ENCODE results near the gene CD38.

CD38 gene

DNA sequence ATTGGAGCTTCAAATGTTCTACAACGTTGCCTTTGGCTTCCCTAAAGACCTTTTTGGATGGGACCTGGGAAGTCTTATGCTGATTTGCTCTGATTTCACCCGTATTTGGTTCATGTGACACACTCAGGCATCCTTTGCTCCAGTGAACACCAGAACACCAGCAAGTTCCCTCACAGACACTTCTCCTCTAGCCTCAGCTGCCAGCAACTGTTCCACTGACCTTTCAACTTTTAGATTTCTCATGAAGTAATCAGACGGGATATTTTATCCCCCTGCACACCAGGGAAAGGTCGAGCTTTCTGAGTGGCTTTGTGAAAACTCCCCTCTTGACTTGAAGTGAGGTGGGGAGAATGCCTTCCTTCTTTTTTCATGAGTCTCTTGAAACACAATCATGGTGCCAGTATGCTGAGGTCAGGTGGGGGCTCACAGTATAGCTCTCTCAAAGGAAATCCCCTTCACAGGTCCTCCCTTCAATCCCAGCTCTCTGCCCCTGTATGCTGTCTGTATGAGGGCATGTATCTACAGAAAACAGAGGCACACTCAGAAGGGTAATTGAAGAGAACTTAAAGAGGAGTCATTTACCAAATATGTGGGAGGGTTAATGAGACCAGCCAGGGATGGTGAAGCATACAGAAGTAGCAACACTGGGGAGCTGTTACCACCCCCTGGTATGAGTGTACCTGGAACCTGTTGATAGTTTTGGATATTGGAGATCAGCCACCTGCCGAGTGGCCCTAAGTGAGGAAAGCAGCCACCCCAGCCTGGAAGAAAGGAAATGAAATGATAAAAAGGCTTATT is 97.7 kb downstream of the CD38 start:
- H3K36me3 ChIP-seq (ENCODE audit: control insufficient read depth in 1 of 2, insufficient read depth in 2 of 2, low read length in 2 of 2), result no peaks in the 10 kb centered on the region
- H3K9ac ChIP-seq (ENCODE audit: low read depth in 1 of 2, low read length in 2 of 2), result no peak overlapping the region
- H3K9me3 ChIP-seq (ENCODE audit: control insufficient read depth in 1 of 2, low read length in 2 of 2), result no peaks in the 10 kb centered on the region
- no peak overlapping the region for H3K4me3 ChIP-seq (ENCODE audit: low read depth in 1 of 2, low read length in 2 of 2)
- H3K27me3 ChIP-seq (ENCODE audit: control insufficient read depth in 1 of 2, insufficient read depth in 2 of 2, low read length in 2 of 2), result no peaks in the 10 kb centered on the region
- no peak overlapping the region for H3K27ac ChIP-seq (ENCODE audit: low read depth, low read length)
- no peaks in the 10 kb centered on the region for H3K4me1 ChIP-seq (ENCODE audit: control insufficient read depth in 1 of 2, insufficient read depth in 2 of 2, low read length in 2 of 2)

DNA sequence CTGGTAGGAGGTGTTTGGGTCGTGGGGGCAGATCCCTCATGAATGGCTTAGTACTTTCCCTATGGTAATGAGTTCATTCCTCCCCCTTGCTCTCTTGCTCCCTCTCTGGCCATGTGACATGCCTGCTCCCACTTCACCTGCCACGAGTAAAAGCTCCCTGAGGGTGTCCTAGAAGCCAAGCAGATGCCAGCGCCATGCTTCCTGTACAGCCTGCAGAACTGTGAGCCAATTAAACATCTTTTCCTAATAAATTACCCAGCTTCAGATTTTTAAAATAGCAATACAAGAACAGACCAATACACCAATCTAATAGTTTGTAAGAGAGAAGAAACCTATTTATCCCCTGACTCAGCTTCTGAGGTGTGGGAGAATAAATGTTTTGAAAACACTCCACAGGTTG is 99.9 kb downstream of the CD38 start:
- Histone ChIP-seq H3K36me3 (ENCODE audit: control insufficient read depth in 1 of 2, insufficient read depth in 2 of 2, low read length in 2 of 2) (no peaks in the 10 kb centered on the region), H3K27ac (ENCODE audit: low read depth, low read length) (no peak overlapping the region), H3K9ac (ENCODE audit: low read depth in 1 of 2, low read length in 2 of 2) (no peak overlapping the region), H3K4me3 (ENCODE audit: low read depth in 1 of 2, low read length in 2 of 2) (no peak overlapping the region), H3K27me3 (ENCODE audit: control insufficient read depth in 1 of 2, insufficient read depth in 2 of 2, low read length in 2 of 2) (no peaks in the 10 kb centered on the region), H3K9me3 (ENCODE audit: control insufficient read depth in 1 of 2, low read length in 2 of 2) (no peaks in the 10 kb centered on the region), H3K4me1 (ENCODE audit: control insufficient read depth in 1 of 2, insufficient read depth in 2 of 2, low read length in 2 of 2) (no peaks in the 10 kb centered on the region)

DNA sequence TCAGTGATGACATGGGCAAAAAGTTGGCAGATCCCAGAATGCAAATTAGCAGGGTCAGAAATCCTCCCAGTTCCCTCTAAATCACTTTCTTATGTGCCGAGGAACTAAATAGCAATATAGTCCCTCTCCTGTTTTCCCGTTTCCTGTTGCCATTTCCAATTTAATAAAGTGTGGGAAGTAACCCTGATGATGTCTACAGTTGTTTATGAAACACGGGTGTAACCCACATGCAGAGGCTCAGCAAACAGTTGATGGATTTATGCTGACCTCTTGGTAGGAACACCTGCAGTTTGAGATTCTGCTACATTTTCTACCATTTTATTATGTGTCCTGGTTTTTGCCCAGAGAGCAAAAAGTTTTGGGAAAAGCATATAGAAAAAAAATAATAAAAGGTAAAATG is 103.7 kb downstream of the CD38 start:
- Histone ChIP-seq H3K4me3 (ENCODE audit: low read depth in 1 of 2, low read length in 2 of 2) (no peak overlapping the region), H3K36me3 (ENCODE audit: control insufficient read depth in 1 of 2, insufficient read depth in 2 of 2, low read length in 2 of 2) (no peaks in the 10 kb centered on the region), H3K9me3 (ENCODE audit: control insufficient read depth in 1 of 2, low read length in 2 of 2) (no peaks in the 10 kb centered on the region)

GRCh38 chr4:15882675-15883086 is 104.6 kb downstream of the CD38 start:
- no peak overlapping the region for H3K9ac ChIP-seq (ENCODE audit: low read depth in 1 of 2, low read length in 2 of 2)
- H3K9me3 ChIP-seq (ENCODE audit: control insufficient read depth in 1 of 2, low read length in 2 of 2), result no peaks in the 10 kb centered on the region
- H3K27ac ChIP-seq (ENCODE audit: low read depth, low read length), result no peak overlapping the region
- H3K4me3 ChIP-seq (ENCODE audit: low read depth in 1 of 2, low read length in 2 of 2), result no peak overlapping the region
- no peaks in the 10 kb centered on the region for H3K27me3 ChIP-seq (ENCODE audit: control insufficient read depth in 1 of 2, insufficient read depth in 2 of 2, low read length in 2 of 2)
- no peaks in the 10 kb centered on the region for H3K36me3 ChIP-seq (ENCODE audit: control insufficient read depth in 1 of 2, insufficient read depth in 2 of 2, low read length in 2 of 2)
- H3K4me1 ChIP-seq (ENCODE audit: control insufficient read depth in 1 of 2, insufficient read depth in 2 of 2, low read length in 2 of 2), result no peaks in the 10 kb centered on the region

More for the DNA sequence above, 103.7 kb downstream of the CD38 start:
- Histone ChIP-seq H3K27ac (ENCODE audit: low read depth, low read length) (no peak overlapping the region), H3K27me3 (ENCODE audit: control insufficient read depth in 1 of 2, insufficient read depth in 2 of 2, low read length in 2 of 2) (no peaks in the 10 kb centered on the region), H3K9ac (ENCODE audit: low read depth in 1 of 2, low read length in 2 of 2) (no peak overlapping the region), H3K4me1 (ENCODE audit: control insufficient read depth in 1 of 2, insufficient read depth in 2 of 2, low read length in 2 of 2) (no peaks in the 10 kb centered on the region)

DNA sequence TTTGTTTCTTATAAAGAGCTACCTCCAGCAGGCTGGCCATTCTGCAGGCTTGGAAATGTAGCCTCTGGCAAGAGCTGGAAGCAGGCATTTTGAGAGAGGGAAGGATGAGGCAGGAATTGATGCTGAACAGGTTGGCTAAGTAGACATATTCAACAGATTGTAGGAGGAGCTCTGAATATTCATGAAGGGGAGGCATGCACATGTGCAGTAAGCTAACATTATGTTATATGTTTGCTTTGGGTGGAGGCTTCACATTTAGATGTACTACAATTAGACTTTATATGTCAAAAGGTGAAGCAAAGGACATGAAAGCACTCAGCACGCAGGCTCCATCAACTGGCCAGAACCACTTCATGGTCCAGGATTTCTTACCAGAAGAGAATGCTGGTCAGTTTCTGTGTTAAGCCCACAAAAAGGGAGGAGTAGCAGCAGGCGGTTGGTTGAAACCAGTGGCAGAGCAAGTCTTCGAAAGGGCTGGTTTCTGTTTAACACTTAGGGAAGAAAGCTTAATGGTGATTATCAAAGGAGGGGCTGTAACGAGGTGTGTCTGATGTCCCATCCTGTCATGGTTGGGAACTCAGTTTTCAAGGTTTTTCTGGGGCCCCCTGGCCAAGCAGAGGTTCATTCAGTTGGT is 105.6 kb downstream of the CD38 start:
- no peak overlapping the region for H3K27ac ChIP-seq (ENCODE audit: low read depth, low read length)
- no peaks in the 10 kb centered on the region for H3K27me3 ChIP-seq (ENCODE audit: control insufficient read depth in 1 of 2, insufficient read depth in 2 of 2, low read length in 2 of 2)
- no peaks in the 10 kb centered on the region for H3K9me3 ChIP-seq (ENCODE audit: control insufficient read depth in 1 of 2, low read length in 2 of 2)
- H3K4me1 ChIP-seq (ENCODE audit: control insufficient read depth in 1 of 2, insufficient read depth in 2 of 2, low read length in 2 of 2), result no peaks in the 10 kb centered on the region
- no peak overlapping the region for H3K4me3 ChIP-seq (ENCODE audit: low read depth in 1 of 2, low read length in 2 of 2)
- no peak overlapping the region for H3K9ac ChIP-seq (ENCODE audit: low read depth in 1 of 2, low read length in 2 of 2)
- H3K36me3 ChIP-seq (ENCODE audit: control insufficient read depth in 1 of 2, insufficient read depth in 2 of 2, low read length in 2 of 2), result no peaks in the 10 kb centered on the region

DNA sequence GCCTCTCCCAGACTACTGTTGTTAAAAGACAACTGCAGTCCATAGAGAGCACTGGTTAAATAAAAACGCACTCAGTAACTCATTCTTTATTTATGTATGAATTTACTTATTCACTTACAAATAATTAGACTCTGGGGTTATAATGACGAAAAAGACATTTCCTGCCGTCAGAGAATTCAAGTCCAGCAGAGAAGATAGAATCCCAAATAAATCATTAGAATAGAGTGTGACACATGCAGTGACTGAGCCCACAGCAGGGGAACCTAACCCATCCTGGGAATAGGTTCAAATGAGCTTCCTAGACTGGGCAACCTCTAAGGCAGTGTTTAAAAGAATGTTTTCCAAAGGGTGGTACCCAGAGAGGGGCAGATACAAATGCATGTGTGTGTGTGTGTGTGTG is 106.5 kb downstream of the CD38 start:
- no peaks in the 10 kb centered on the region for H3K9me3 ChIP-seq (ENCODE audit: control insufficient read depth in 1 of 2, low read length in 2 of 2)
- no peak overlapping the region for H3K27ac ChIP-seq (ENCODE audit: low read depth, low read length)
- H3K9ac ChIP-seq (ENCODE audit: low read depth in 1 of 2, low read length in 2 of 2), result no peak overlapping the region
- H3K4me1 ChIP-seq (ENCODE audit: control insufficient read depth in 1 of 2, insufficient read depth in 2 of 2, low read length in 2 of 2), result no peaks in the 10 kb centered on the region
- H3K36me3 ChIP-seq (ENCODE audit: control insufficient read depth in 1 of 2, insufficient read depth in 2 of 2, low read length in 2 of 2), result no peaks in the 10 kb centered on the region
- H3K27me3 ChIP-seq (ENCODE audit: control insufficient read depth in 1 of 2, insufficient read depth in 2 of 2, low read length in 2 of 2), result no peaks in the 10 kb centered on the region
- no peak overlapping the region for H3K4me3 ChIP-seq (ENCODE audit: low read depth in 1 of 2, low read length in 2 of 2)

- H3K36me3 ChIP-seq (ENCODE audit: control insufficient read depth in 1 of 2, insufficient read depth in 2 of 2, low read length in 2 of 2), result no peaks in the 10 kb centered on the region
- no peaks in the 10 kb centered on the region for H3K27me3 ChIP-seq (ENCODE audit: control insufficient read depth in 1 of 2, insufficient read depth in 2 of 2, low read length in 2 of 2)
- no peak overlapping the region for H3K4me3 ChIP-seq (ENCODE audit: low read depth in 1 of 2, low read length in 2 of 2)
- H3K9me3 ChIP-seq (ENCODE audit: control insufficient read depth in 1 of 2, low read length in 2 of 2), result no peaks in the 10 kb centered on the region
- no peak overlapping the region for H3K27ac ChIP-seq (ENCODE audit: low read depth, low read length)
- no peak overlapping the region for H3K9ac ChIP-seq (ENCODE audit: low read depth in 1 of 2, low read length in 2 of 2)
- H3K4me1 ChIP-seq (ENCODE audit: control insufficient read depth in 1 of 2, insufficient read depth in 2 of 2, low read length in 2 of 2), result no peaks in the 10 kb centered on the region
Observed at GRCh38 chr4:15885422-15885821, 107.3 kb downstream of the CD38 start.

- Histone ChIP-seq H3K36me3 (ENCODE audit: control insufficient read depth in 1 of 2, insufficient read depth in 2 of 2, low read length in 2 of 2) (no peaks in the 10 kb centered on the region), H3K9me3 (ENCODE audit: control insufficient read depth in 1 of 2, low read length in 2 of 2) (no peaks in the 10 kb centered on the region), H3K4me1 (ENCODE audit: control insufficient read depth in 1 of 2, insufficient read depth in 2 of 2, low read length in 2 of 2) (no peaks in the 10 kb centered on the region), H3K9ac (ENCODE audit: low read depth in 1 of 2, low read length in 2 of 2) (no peak overlapping the region), H3K4me3 (ENCODE audit: low read depth in 1 of 2, low read length in 2 of 2) (no peak overlapping the region), H3K27ac (ENCODE audit: low read depth, low read length) (no peak overlapping the region), H3K27me3 (ENCODE audit: control insufficient read depth in 1 of 2, insufficient read depth in 2 of 2, low read length in 2 of 2) (no peaks in the 10 kb centered on the region)
Observed at GRCh38 chr4:15888515-15888914, 110.4 kb downstream of the CD38 start.

- H3K9ac ChIP-seq (ENCODE audit: low read depth in 1 of 2, low read length in 2 of 2), result no peak overlapping the region
- no peak overlapping the region for H3K27ac ChIP-seq (ENCODE audit: low read depth, low read length)
- H3K36me3 ChIP-seq (ENCODE audit: control insufficient read depth in 1 of 2, insufficient read depth in 2 of 2, low read length in 2 of 2), result no peaks in the 10 kb centered on the region
- no peaks in the 10 kb centered on the region for H3K27me3 ChIP-seq (ENCODE audit: control insufficient read depth in 1 of 2, insufficient read depth in 2 of 2, low read length in 2 of 2)
- no peak overlapping the region for H3K4me3 ChIP-seq (ENCODE audit: low read depth in 1 of 2, low read length in 2 of 2)
- no peaks in the 10 kb centered on the region for H3K9me3 ChIP-seq (ENCODE audit: control insufficient read depth in 1 of 2, low read length in 2 of 2)
- H3K4me1 ChIP-seq (ENCODE audit: control insufficient read depth in 1 of 2, insufficient read depth in 2 of 2, low read length in 2 of 2), result no peaks in the 10 kb centered on the region
Observed at GRCh38 chr4:15890246-15890829, 112.2 kb downstream of the CD38 start.

GRCh38 chr4:15891312-15891711 is 113.2 kb downstream of the CD38 start:
- Histone ChIP-seq H3K27me3 (ENCODE audit: control insufficient read depth in 1 of 2, insufficient read depth in 2 of 2, low read length in 2 of 2) (no peaks in the 10 kb centered on the region), H3K9ac (ENCODE audit: low read depth in 1 of 2, low read length in 2 of 2) (no peak overlapping the region), H3K36me3 (ENCODE audit: control insufficient read depth in 1 of 2, insufficient read depth in 2 of 2, low read length in 2 of 2) (no peaks in the 10 kb centered on the region), H3K27ac (ENCODE audit: low read depth, low read length) (no peak overlapping the region), H3K4me3 (ENCODE audit: low read depth in 1 of 2, low read length in 2 of 2) (no peak overlapping the region), H3K9me3 (ENCODE audit: control insufficient read depth in 1 of 2, low read length in 2 of 2) (no peaks in the 10 kb centered on the region), H3K4me1 (ENCODE audit: control insufficient read depth in 1 of 2, insufficient read depth in 2 of 2, low read length in 2 of 2) (no peaks in the 10 kb centered on the region)
